ENCODE measurements around the gene GLUD1.
"Not testable (repeated sequence)": the region's sequence is repeated elsewhere in the genome, so short reads cannot be mapped to it uniquely, and the experiment has no call there.

Gene GLUD1

DNA sequence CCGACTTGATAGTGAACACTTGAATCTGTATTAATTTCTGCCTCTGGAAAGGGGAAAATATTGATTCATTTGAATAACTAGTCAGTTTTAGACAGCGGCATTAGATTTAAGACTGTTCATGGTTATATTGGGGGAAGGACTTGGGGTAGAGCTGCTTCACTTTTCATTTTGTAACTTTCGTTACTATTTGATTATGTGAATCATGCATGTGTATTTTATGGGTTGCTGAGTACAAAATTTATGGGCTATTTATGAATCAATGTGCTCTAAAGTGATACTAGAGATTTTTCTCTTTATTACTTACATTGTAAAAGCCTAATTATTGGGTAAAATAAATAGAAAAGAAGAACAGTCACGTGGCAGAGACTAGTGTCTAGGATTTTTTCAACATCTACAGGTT is 4.9 kb downstream of the GLUD1 start:
- no peak for DNase-seq

DNA sequence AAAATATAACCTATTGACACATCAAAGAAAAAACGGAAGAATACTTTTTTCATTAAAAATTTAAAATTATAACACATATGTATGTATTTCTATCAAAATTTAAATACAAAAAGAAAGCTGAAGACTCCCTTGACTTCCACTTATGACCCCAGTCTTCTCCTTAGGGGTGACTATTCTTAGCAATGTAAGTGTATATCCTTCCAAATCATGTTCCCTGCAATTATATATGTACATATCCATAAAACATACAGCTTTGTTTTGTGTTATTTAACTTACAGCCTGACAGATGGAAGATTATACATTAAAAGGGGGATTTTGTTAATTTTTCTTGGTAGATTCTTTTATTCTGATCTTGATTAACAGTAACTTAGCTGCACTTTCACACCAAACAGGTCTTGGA is 9.1 kb downstream of the GLUD1 start:
- no peak for DNase-seq

DNA sequence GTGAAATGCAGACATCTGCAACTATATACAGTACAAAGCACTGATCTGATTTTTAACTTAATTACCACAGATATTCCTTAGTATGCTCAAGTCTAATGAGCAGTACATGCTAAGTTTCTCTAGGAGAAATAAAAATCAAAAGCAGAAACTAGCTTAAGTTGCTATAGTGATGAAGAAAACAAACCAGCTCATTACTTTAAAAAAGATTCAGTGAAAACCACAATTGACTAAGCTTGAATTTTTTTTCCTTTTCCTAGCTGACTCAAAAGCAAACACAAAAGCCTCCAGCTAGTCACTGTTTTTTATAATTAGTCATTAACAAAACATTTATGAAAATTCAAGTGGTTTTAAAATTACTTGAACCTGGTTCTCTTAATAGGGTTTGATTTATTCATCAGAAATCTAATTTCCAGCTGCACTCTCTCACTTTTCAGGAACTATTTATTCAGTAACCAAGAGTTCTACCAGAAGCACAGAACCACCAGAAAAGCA is 10.3 kb downstream of the GLUD1 start:
- DNase-seq = peak in 2 of 5 experiments; percentile 45 to 80

DNA sequence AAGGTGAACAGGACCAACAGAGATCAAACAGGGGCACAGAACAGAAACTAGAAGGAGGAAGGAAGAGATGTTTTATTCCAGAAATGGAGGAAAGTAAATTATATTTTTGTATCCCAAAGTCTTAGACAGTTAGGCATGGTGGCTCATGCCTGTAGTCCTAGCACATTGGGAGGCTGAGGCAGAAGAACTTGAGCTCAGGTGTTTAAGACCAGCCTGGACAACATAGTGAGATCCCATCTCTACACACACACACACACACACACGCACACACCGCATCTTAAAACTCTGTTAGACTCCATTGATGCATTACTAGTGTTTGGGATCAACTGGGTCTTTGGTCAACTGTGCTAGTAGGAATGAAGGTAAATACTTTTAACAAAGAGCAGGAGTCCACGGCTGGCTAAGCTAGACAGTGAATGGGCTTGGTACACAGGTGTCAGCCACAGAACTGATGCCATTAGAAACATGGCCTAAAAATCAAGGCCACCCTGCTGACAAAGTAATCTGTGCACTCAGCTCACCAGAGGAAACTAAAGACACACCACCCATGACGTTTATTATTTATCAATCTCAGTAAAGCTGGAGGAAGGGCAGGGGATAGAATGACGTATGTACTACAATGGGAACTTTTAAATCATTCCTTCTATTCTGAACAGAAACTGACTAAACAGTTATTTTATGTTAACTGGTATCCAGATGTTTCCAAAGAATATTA is 10.9 kb downstream of the GLUD1 start:
- DNase-seq = peak in 3 of 5 experiments; percentile 20 to 62 (median 52)

- not testable (repeated sequence) for DNase-seq
These were observed 12.4 kb downstream of the GLUD1 start for GRCh38 chr10:87082219-87082618.

DNA sequence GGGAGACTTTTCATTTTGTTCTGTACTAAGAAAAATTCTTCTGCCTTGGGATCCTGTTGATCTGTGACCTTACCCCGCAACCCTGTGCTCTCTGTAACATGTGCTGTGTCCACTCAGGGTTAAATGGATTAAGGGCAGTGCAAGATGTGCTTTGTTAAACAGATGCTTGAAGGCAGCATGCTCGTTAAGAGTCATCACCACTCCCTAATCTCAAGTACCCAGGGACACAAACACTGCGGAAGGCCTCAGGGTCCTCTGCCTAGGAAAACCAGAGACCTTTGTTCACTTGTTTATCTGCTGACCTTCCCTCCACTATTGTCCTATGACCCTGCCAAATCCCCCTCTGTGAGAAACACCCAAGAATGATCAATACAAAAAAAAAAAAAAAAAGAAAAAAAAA is 13.1 kb downstream of the GLUD1 start:
- DNase-seq = not testable (repeated sequence)

- not testable (repeated sequence) for DNase-seq
These were observed 14.0 kb downstream of the GLUD1 start for GRCh38 chr10:87080621-87081020.

DNA sequence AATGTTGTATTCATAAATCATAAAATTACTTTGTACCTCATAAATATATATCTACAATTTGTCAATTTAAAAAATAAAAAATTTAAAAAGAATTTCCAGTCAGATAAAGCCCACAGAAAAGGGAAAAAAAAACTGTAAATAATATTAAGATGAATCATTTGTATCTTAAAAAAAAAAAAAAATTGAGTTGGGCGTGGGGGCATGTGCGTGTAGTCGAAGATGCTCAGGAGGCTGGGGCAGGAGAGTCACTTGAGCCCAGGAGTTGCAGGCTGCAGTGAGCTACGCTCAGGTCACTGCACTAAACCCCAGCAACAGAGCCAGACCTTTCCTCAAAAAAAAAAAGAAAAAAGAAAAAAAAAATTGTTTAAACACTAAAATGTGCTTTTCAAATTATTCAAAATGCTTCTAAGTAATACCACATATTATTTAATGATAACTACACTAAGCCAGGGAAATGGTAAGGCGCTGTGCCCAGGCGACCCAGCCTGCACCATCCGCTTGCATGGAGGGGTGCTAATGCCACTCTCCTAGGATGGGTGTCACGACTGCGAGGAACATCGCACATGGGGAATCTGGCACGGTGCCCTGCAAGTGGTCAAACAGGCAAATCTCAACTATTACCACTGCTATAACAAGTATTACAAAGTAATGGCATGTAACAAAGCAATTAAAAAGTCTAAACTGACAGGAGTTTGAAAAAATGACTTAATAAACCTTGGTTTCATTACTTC is 15.4 kb downstream of the GLUD1 start:
- no peak for DNase-seq

- not testable (repeated sequence) for DNase-seq
These were observed 18.2 kb downstream of the GLUD1 start for GRCh38 chr10:87076421-87076820.

- DNase-seq = no peak
These were observed 22.2 kb downstream of the GLUD1 start for GRCh38 chr10:87072449-87072848.

- DNase-seq = no peak
These were observed 26.4 kb downstream of the GLUD1 start for GRCh38 chr10:87068281-87068680.

- no peak for DNase-seq
These were observed 27.8 kb downstream of the GLUD1 start for GRCh38 chr10:87066865-87067264.

- DNase-seq = no peak
These were observed 28.5 kb downstream of the GLUD1 start for GRCh38 chr10:87066178-87066577.

- DNase-seq = no peak
These were observed 30.0 kb downstream of the GLUD1 start for GRCh38 chr10:87064651-87065050.

DNA sequence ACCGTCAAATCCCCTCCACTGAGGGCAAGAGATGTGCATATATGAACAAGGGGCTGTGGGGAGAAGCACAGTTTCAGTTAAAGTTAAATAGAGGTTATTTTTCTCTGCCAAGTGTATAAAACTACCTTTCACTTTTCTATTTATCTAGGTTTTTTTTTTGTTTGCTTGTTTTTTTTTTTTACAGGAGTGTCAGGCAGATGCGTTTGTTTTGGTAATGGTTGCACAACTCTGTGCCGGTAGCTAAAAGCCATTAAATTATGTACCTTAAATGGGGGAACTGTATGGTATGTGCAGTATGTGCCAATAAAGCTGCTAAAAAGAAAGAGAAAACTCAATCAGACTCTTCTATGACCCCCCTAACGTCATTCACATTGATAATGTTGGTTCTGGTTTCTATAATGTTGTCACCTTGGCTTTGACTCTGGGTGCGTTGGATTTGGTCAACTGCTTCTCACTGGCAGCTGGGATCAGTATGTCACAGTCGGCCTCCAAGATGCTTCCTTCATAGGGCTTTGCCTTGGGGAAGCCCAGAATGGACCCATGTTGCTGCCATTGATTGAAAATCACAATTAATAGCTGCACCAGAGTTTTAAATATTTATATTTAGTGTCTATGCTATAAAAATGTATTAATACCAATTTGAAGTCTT is 34.2 kb downstream of the GLUD1 start:
- no peak for DNase-seq

- no peak for DNase-seq
These were observed 35.2 kb downstream of the GLUD1 start for GRCh38 chr10:87059401-87059800.

GRCh38 chr10:87058171-87058570 is 36.5 kb downstream of the GLUD1 start:
- no peak for DNase-seq

DNA sequence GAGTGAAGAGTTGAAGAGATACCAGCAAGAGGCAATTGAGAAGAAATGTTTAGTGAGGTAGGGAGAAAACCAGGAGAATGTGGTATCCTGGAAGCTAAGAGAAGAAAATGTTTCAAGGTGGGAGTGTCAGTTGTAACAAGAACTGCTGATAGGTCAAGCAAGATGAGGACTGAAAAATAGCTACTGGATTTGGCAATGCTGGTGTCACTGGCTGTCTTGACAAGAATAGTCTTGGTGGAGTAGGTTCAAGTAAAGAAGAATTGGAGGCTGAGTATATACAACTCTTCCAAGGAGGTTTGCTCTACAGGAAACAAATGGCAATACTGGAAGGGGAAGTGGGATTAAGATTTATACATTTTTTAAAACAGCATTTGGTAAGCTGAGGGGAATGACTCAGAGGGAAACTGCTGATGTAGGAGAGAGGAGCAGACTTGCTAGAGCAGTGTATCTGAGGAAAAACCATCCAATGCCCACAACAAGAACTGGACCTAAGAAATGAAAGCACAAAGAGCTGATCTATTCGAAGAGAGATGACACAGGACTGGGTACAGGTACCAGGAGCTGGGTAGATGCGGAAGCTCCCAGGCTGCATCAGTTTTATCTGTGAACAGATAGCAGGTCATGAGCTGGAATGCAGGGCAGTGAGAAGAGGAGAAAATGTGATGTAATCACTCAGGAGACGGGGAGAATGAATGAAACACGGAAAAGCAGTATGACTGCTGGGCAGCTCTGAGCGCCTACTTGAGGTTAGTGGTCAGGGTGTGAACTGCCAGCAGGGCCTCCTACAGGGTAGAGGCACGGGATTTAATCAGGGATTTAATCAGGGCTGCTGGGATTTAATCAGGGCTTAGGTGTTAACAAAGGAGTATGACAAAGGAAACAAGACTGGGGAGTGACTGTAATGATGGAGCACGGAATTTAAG is 40.0 kb downstream of the GLUD1 start:
- peak in 1 of 5 experiments; percentile 18 for DNase-seq

DNA sequence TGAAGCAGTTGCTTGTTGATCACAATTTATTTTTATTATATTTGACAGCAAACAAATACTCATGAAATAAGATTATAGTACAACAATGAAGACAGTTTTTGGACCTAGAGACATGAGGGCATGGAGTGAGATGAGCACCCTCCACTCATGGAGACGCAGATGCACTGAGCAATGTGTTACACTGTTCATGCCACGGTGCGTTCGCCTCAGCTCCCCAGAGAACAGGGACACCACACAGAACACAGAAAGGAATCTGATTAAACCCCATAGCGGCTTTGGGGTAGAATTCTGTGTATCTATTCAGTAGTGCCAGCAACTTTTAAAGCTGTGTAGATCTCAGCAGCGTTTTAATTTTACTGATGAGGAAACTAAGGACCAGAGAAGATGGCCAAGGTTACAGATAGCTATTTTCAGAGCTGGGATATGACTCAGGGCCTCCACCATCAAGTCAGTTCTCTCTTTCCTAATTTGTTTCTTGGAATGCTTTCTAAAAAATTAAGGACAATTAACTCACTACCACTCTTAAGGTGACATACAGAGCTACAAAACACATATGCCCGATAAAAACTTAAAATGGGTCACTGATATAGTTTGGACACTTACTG is 41.0 kb downstream of the GLUD1 start:
- no peak for DNase-seq

GRCh38 chr10:87053111-87053510 is 41.5 kb downstream of the GLUD1 start:
- no peak for DNase-seq

GRCh38 chr10:87045434-87045938 is 49.2 kb downstream of the GLUD1 start:
- no peak for DNase-seq

DNA sequence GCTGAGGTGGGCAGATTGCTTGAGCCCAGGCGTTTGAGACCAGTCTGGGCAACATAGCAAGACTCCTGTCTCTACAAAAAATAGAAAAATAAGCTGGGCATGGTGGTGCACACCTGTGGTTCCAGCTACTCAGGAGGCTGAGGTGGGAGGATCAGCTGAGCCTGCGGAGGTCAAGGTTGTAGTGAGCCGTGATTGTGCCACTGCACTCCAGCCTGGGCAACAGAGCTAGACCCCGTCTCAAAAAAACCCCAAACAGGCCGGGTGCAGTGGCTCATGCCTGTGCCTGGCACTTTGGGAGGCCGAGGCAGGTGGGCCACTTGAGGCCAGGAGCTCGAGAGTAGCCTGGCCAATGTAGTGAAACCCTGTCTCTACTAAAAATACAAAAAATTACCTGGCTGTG is 51.1 kb downstream of the GLUD1 start:
- not testable (repeated sequence) for DNase-seq

Data from T-helper 2 cell (primary cell).